GM12878 (cell line): Measurements from ENCODE around the gene SYNPO. TPM values are rescaled to one million over a fixed set of nuclear protein-coding genes. Genes with fewer than 3 reads are reported as not detected.

Source experiments
- ATAC-seq: fragments of 200-7000 bp; cut with Tn5 transposase; 3 replicates; pipeline ENCODE4 v1.9.1; 2020; ENCODE audit warnings: mild to moderate bottlenecking, moderate library complexity
- BruUV-seq: library from RNA; stranded (reverse); fragments of 400-500 nt; replicated peaks from 2 replicates; lab custom pipeline; 2021; lab: Mats Ljungman, UMichigan
- CTCF ChIA-PET: fragments of 300-600 bp; sonication (Branson Sonifier 250); formaldehyde crosslinking; extraction: SDS; loops from one replicate; lab custom pipeline; 2021; ENCODE audit warnings: inconsistent platforms; lab: Yijun Ruan, JAX
- POLR2A ChIA-PET: fragments of 350-600 bp; formaldehyde crosslinking; extraction: SDS; loops from one replicate; lab custom pipeline; 2021; ENCODE audit warnings: inconsistent platforms; lab: Charles Lee
- RAD21 ChIA-PET: fragments of 300-600 bp; sonication (Branson Sonifier 250); formaldehyde crosslinking; loops from one replicate; lab custom pipeline; 2023; ENCODE audit warnings: antibody characterized with exemption; ENCODE audit not compliant: unreplicated experiment; lab: Charles Lee
- SMC1A ChIA-PET: fragments of 300-600 bp; sonication (Branson Sonifier 250); formaldehyde crosslinking; loops from one replicate; lab custom pipeline; 2023; ENCODE audit not compliant: unreplicated experiment, uncharacterized antibody; lab: Charles Lee
- DNase-seq: peaks from one replicate; pipeline ENCODE4 v3.0.0-alpha.2; 2011; ENCODE audit warnings: low read depth, low spot score
- FAIRE-seq: peaks from 3 replicates; lab custom pipeline; 2011; peaks lifted over from hg19 to GRCh38; lab: Jason Lieb, UNC
- H2AFZ ChIP-seq: 2 replicates; pipeline ENCODE4 v1.6.0; 2011; ENCODE audit warnings: low read depth, low read length, control low read depth; ENCODE audit not compliant: control insufficient read depth
- H3K27ac ChIP-seq: 2 replicates; pipeline ENCODE4 v1.5.1; 2011; ENCODE audit warnings: control low read depth; ENCODE audit not compliant: control insufficient read depth, insufficient read depth
- H3K27me3 ChIP-seq, 2 experiments: replicated peaks in 1 of 2; 2 replicates each; pipeline versions ENCODE4 v1.6.0 to v1.6.1; 2011; ENCODE audit warnings: low read length in 1 of 2; ENCODE audit not compliant: control insufficient read depth in 2 of 2, insufficient read depth in 2 of 2
- H3K36me3 ChIP-seq, 2 experiments: 2 replicates each; pipeline ENCODE4 v1.5.1; 2011; ENCODE audit warnings: low read length in 1 of 2; ENCODE audit not compliant: control insufficient read depth in 2 of 2, insufficient read depth in 2 of 2
- H3K4me1 ChIP-seq: 2 replicates; pipeline ENCODE4 v1.6.1; 2011; ENCODE audit warnings: mild to moderate bottlenecking, low read length, moderate library complexity, mixed read lengths; ENCODE audit not compliant: control insufficient read depth, insufficient read depth
- H3K4me2 ChIP-seq: 2 replicates; pipeline ENCODE4 v1.6.0; 2011; ENCODE audit warnings: control low read depth; ENCODE audit not compliant: control insufficient read depth, insufficient read depth
- H3K4me3 ChIP-seq: fragments of 200-600 bp; sonication (generic); 2 replicates; pipeline ENCODE4 v1.5.1; 2016
- H3K79me2 ChIP-seq: 2 replicates; pipeline ENCODE4 v1.6.0; 2011; ENCODE audit warnings: low read length; ENCODE audit not compliant: control insufficient read depth, insufficient read depth
- H3K9ac ChIP-seq: 2 replicates; pipeline ENCODE4 v1.8.0; 2011; ENCODE audit warnings: low read length, control low read depth, mixed read lengths; ENCODE audit not compliant: control insufficient read depth, insufficient read depth
- H3K9me3 ChIP-seq: replicated peaks from 3 replicates; pipeline ENCODE4 v1.5.1; 2011; ENCODE audit warnings: mild to moderate bottlenecking, low read length; ENCODE audit not compliant: control insufficient read depth, insufficient read depth
- H4K20me1 ChIP-seq: 2 replicates; pipeline ENCODE4 v1.6.0; 2011; ENCODE audit not compliant: control insufficient read depth, insufficient read depth
- HDGF ChIP-seq: fragments of 450-650 bp; IDR thresholded peaks from 2 replicates; pipeline ENCODE4 v1.6.1; 2016; ENCODE audit warnings: antibody characterized with exemption
- NFXL1 ChIP-seq: fragments of 450-650 bp; IDR thresholded peaks from 2 replicates; pipeline ENCODE4 v1.6.1; 2017; ENCODE audit warnings: antibody characterized with exemption, mild to moderate bottlenecking, borderline replicate concordance
- RBBP5 ChIP-seq: fragments of 200-600 bp; sonication (generic); conservative IDR thresholded peaks from 2 replicates; pipeline ENCODE4 v1.6.1; 2016
- ZNF622 ChIP-seq: fragments of 450-650 bp; IDR thresholded peaks from 2 replicates; pipeline ENCODE4 v1.6.1; 2017; ENCODE audit warnings: mild to moderate bottlenecking, inconsistent platforms
- WGBS: methylation state at CpG from one replicate; pipeline ENCODE4 v1.1.6; 2016; ENCODE audit warnings: low lambda C conversion rate; ENCODE audit not compliant: insufficient replicate concordance, insufficient coverage; ENCODE audit errors: missing lambda C conversion rate; 5-methylcytosine and 5-hydroxymethylcytosine counted together
- in situ Hi-C: fragments of 300-500 bp; cut with MboI; formaldehyde crosslinking; loops from 9 replicates; pipeline ENCODE4 v1.14.3; 2018; ENCODE audit warnings: mixed read lengths
- intact Hi-C: fragments of 100-400 bp; cut with micrococcal nuclease; formaldehyde crosslinking; loops from one replicate; pipeline ENCODE4 v1.14.2; 2022; ENCODE audit not compliant: unreplicated experiment
- polyA plus RNA-seq, 11 experiments: library from polyadenylated mRNA; depleted of rRNA in 4 of 11; unstranded in 6 of 11; stranded (reverse) in 5 of 11; fragments of >200 nt; fragmentation: Nextera tagmentation in 4 of 11; fragmentation: Illumina TruSeq in 1 of 11; extraction: Ambion mirVana in 4 of 11; extraction: Trizol in 1 of 11; gene quantifications; 1 replicate in 1 of 11; 2 replicates in 10 of 11; pipeline versions ENCODE4 v1.2.1 to v1.2.3, GENCODE V29; 2011 to 2016; ENCODE audit warnings: inconsistent platforms in 2 of 11, missing spikeins in 2 of 11, low read depth in 1 of 11
- total RNA-seq, 4 experiments: library from RNA; depleted of rRNA in 3 of 4; stranded (reverse); fragments of >200 nt in 3 of 4; fragmentation: Illumina TruSeq in 1 of 4; extraction: Trizol in 1 of 4; gene quantifications; 2 replicates each; pipeline versions ENCODE4 v1.2.1 to v1.2.3, GENCODE V29; 2013 to 2021
- TF ChIP-seq, protein P1 (sequence below): fragments of 450-650 bp; IDR thresholded peaks from 2 replicates; pipeline ENCODE4 v1.6.1; 2016; ENCODE audit warnings: mild to moderate bottlenecking
- TF ChIP-seq, protein P2 (sequence below): fragments of 450-650 bp; IDR thresholded peaks from 2 replicates; pipeline ENCODE4 v1.6.1; 2017; ENCODE audit warnings: mild to moderate bottlenecking

Gene SYNPO
- total and polyA plus RNA-seq, 10 of the 15 experiments (the other 5 are each of a cell fraction or from before 2014, with no cell fraction given) = 0.77 to 21.0 (median 3.9) TPM

DNA sequence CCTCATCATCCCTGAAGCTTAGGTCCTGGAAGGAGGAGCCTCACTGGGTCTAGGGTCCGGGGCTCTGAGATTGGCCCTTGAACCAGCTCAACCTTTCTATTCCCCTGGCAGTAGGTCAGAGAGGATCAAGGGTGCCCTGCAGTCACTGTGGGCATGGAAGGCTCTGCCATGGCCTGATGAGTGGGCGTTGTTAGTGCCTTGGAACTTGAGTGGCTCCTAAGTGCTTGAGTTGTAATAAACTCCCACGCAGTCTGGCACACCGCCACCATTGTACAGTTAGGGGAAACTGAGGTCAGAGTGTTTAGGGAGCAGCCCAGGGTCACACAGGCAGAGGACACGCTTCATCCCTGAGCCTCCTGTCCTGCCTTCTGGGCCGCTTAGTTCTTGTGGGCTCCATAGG lies 10.4 kb upstream of the SYNPO start:
- Histone ChIP-seq H3K9ac (no peak overlapping the region), H3K9me3 (no peaks in the 10 kb centered on the region), H3K4me1 (peaks cover 14% of the 10 kb centered on the region), H3K36me3 (no peaks in the 10 kb centered on the region), H3K27me3 (no peaks in the 10 kb centered on the region), H2AFZ (no peak overlapping the region), H3K27ac (no peak overlapping the region), H4K20me1 (no peaks in the 10 kb centered on the region), H3K79me2 (peaks cover 32% of the 10 kb centered on the region), H3K4me3 (no peak overlapping the region), H3K4me2 (no peak overlapping the region)
- POLR2A ChIA-PET = no interaction called here
- BruUV-seq = no TSS peak
- CTCF ChIA-PET = interaction anchor here (0.7 kb wide), 1 partner anchor 70 kb away, joined by 3 read pairs; no protein-coding TSS in a partner anchor
- FAIRE-seq (no peak), ATAC-seq (no peak), DNase-seq (no peak)
- TF ChIP-seq NFXL1 (no peak), ZNF622 (no peak), HDGF (no peak), RBBP5 (no peak)
- in situ Hi-C loops (no loop called here), intact Hi-C loops (no loop called here)
- WGBS = 78% methylated on average over 6 of the region's 6 CpGs
- SMC1A ChIA-PET = interaction anchor here (0.6 kb wide), 1 partner anchor 149 kb away, joined by 3 read pairs; no protein-coding TSS in a partner anchor
- RAD21 ChIA-PET = no interaction called here

DNA sequence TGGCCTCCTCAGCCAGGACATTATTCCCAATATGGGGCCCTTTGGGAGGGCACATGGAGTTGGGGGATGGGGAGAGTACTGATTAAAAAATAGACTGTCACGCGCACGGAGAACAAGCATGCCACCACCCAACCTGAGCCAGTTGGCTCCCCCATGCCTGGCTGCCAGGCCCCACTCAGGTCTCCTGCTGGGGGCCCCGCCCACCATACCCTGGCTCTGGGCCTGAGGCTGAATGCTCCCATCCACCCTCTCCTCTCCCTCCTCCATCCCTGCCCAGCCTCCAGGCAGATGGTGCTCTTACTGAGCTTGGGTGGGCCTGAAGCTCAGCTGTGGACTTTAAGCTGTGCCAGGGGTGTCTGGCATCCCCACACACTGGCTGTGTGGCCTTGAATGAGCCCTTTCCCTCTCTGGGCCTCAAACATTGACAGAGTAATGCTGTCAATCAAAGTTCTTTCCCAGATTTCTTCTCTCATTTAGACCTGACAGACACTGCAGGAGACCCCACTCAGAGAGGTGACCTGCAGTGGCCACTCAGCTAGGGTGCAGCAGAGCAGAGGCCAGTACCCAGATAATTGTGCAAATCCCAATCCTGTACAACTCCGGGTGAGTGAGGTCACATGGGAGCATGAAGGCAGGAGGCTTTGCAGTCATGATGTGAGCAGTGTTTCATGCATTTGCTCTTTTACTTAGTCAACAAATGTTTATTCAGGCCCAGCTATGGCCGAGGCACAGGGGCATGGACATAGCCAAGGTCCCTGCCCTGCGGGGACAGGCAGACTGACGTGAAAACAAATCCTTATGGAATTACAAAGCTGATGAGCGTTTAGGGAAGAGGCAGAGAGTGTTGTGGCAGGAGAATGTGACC lies 9.8 kb upstream of the SYNPO start:
- H3K36me3 ChIP-seq = no peaks in the 10 kb centered on the region
- peaks cover 12% of the 10 kb centered on the region for H3K4me1 ChIP-seq
- FAIRE-seq (no peak), DNase-seq (no peak), ATAC-seq (no peak)
- no peak overlapping the region for H3K4me3 ChIP-seq
- no TSS peak for BruUV-seq
- ChIA-PET RAD21 (no interaction called here), CTCF (interaction anchor here (0.9 kb wide), 1 partner anchor 11 kb away, joined by 3 read pairs; no protein-coding TSS in a partner anchor), POLR2A (no interaction called here), SMC1A (no interaction called here)
- in situ Hi-C loops (no loop called here), intact Hi-C loops (no loop called here)
- no peak overlapping the region for H3K9ac ChIP-seq
- peaks cover 26% of the 10 kb centered on the region for H3K79me2 ChIP-seq
- no peaks in the 10 kb centered on the region for H3K9me3 ChIP-seq
- no peak overlapping the region for H3K4me2 ChIP-seq
- TF ChIP-seq, protein P1, sequence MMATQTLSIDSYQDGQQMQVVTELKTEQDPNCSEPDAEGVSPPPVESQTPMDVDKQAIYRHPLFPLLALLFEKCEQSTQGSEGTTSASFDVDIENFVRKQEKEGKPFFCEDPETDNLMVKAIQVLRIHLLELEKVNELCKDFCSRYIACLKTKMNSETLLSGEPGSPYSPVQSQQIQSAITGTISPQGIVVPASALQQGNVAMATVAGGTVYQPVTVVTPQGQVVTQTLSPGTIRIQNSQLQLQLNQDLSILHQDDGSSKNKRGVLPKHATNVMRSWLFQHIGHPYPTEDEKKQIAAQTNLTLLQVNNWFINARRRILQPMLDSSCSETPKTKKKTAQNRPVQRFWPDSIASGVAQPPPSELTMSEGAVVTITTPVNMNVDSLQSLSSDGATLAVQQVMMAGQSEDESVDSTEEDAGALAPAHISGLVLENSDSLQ = peak; percentile 33; the same call in 1 of the 2 replicates
- TF ChIP-seq, protein P2, sequence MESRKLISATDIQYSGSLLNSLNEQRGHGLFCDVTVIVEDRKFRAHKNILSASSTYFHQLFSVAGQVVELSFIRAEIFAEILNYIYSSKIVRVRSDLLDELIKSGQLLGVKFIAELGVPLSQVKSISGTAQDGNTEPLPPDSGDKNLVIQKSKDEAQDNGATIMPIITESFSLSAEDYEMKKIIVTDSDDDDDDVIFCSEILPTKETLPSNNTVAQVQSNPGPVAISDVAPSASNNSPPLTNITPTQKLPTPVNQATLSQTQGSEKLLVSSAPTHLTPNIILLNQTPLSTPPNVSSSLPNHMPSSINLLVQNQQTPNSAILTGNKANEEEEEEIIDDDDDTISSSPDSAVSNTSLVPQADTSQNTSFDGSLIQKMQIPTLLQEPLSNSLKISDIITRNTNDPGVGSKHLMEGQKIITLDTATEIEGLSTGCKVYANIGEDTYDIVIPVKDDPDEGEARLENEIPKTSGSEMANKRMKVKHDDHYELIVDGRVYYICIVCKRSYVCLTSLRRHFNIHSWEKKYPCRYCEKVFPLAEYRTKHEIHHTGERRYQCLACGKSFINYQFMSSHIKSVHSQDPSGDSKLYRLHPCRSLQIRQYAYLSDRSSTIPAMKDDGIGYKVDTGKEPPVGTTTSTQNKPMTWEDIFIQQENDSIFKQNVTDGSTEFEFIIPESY = no peak
- WGBS = 70% methylated on average over 9 of the region's 9 CpGs
- no peaks in the 10 kb centered on the region for H4K20me1 ChIP-seq
- H3K27ac ChIP-seq = no peak overlapping the region
- no peak overlapping the region for H2AFZ ChIP-seq
- no peaks in the 10 kb centered on the region for H3K27me3 ChIP-seq
